ENCODE data around the gene RALGAPA1.

Gene RALGAPA1

GRCh38 chr14:35535483-35536112 lies 273.5 kb downstream of the RALGAPA1 start:
- H3K27me3 ChIP-seq (ENCODE audit: control insufficient read depth in 1 of 2, insufficient read depth in 2 of 2, low read length in 2 of 2) = peaks cover 19 to 49% of the 10 kb centered on the region in 2 donors

GRCh38 chr14:35534873-35535482 lies 274.1 kb downstream of the RALGAPA1 start:
- Histone ChIP-seq H3K36me3 (ENCODE audit: control insufficient read depth in 2 of 2, insufficient read depth in 2 of 2, low read length in 2 of 2) (peaks cover 0 to 4% of the 10 kb centered on the region in 2 donors), H3K4me1 (ENCODE audit: control insufficient read depth, insufficient read depth, low read length) (peaks cover 18% of the 10 kb centered on the region), H3K9ac (ENCODE audit: low read length in 2 of 2) (no peak overlapping the region), H3K9me3 (ENCODE audit: control insufficient read depth in 2 of 2, low read length in 2 of 2) (no peaks in the 10 kb centered on the region), H3K4me3 (ENCODE audit: low read length in 2 of 2) (peak overlapping the region in 1 of 2 donors; percentile 47), H3K27ac (ENCODE audit: low read length) (no peak overlapping the region), H3K27me3 (ENCODE audit: control insufficient read depth in 1 of 2, insufficient read depth in 2 of 2, low read length in 2 of 2) (peaks cover 20 to 52% of the 10 kb centered on the region in 2 donors)

More at GRCh38 chr14:35535483-35536112, 273.5 kb downstream of the RALGAPA1 start:
- peak overlapping the region in 1 of 2 donors; percentile 47 for H3K4me3 ChIP-seq (ENCODE audit: low read length in 2 of 2)
- no peak overlapping the region for H3K27ac ChIP-seq (ENCODE audit: low read length)
- no peaks in the 10 kb centered on the region for H3K9me3 ChIP-seq (ENCODE audit: control insufficient read depth in 2 of 2, low read length in 2 of 2)
- H3K4me1 ChIP-seq (ENCODE audit: control insufficient read depth, insufficient read depth, low read length) = peaks cover 18% of the 10 kb centered on the region
- peaks cover 0 to 4% of the 10 kb centered on the region in 2 donors for H3K36me3 ChIP-seq (ENCODE audit: control insufficient read depth in 2 of 2, insufficient read depth in 2 of 2, low read length in 2 of 2)
- no peak overlapping the region for H3K9ac ChIP-seq (ENCODE audit: low read length in 2 of 2)

- Histone ChIP-seq H3K4me1 (ENCODE audit: control insufficient read depth, insufficient read depth, low read length) (peaks cover 18% of the 10 kb centered on the region), H3K9me3 (ENCODE audit: control insufficient read depth in 2 of 2, low read length in 2 of 2) (no peaks in the 10 kb centered on the region), H3K27ac (ENCODE audit: low read length) (no peak overlapping the region), H3K9ac (ENCODE audit: low read length in 2 of 2) (no peak overlapping the region), H3K36me3 (ENCODE audit: control insufficient read depth in 2 of 2, insufficient read depth in 2 of 2, low read length in 2 of 2) (no peaks in the 10 kb centered on the region), H3K4me3 (ENCODE audit: low read length in 2 of 2) (peak overlapping the region; percentile 48 to 64), H3K27me3 (ENCODE audit: control insufficient read depth in 1 of 2, insufficient read depth in 2 of 2, low read length in 2 of 2) (peaks cover 21 to 52% of the 10 kb centered on the region in 2 donors)
Measured at GRCh38 chr14:35534208-35534872, 274.8 kb downstream of the RALGAPA1 start.

GRCh38 chr14:35533357-35534207 lies 275.5 kb downstream of the RALGAPA1 start, which contains the start of gene INSM2:
Gene INSM2, plus strand, starts transcription at chr14:35534164. Its CDS starts 89 bp downstream, at chr14:35534253.
- H3K4me3 ChIP-seq (ENCODE audit: low read length in 2 of 2) = peak within 1 kb of the TSS; percentile 48 to 64
- no peak within 1 kb of the TSS for H3K27ac ChIP-seq (ENCODE audit: low read length)
- H3K36me3 ChIP-seq (ENCODE audit: control insufficient read depth in 2 of 2, insufficient read depth in 2 of 2, low read length in 2 of 2) = no peaks in the 10 kb centered on the region
- peaks cover 18% of the 10 kb centered on the region for H3K4me1 ChIP-seq (ENCODE audit: control insufficient read depth, insufficient read depth, low read length)
- H3K9ac ChIP-seq (ENCODE audit: low read length in 2 of 2) = no peak within 1 kb of the TSS
- peaks cover 21 to 52% of the 10 kb centered on the region in 2 donors for H3K27me3 ChIP-seq (ENCODE audit: control insufficient read depth in 1 of 2, insufficient read depth in 2 of 2, low read length in 2 of 2)
- H3K9me3 ChIP-seq (ENCODE audit: control insufficient read depth in 2 of 2, low read length in 2 of 2) = no peaks in the 10 kb centered on the region

- Histone ChIP-seq H3K9ac (ENCODE audit: low read length in 2 of 2) (no peak overlapping the region), H3K27ac (ENCODE audit: low read length) (no peak overlapping the region), H3K36me3 (ENCODE audit: control insufficient read depth in 2 of 2, insufficient read depth in 2 of 2, low read length in 2 of 2) (no peaks in the 10 kb centered on the region), H3K4me3 (ENCODE audit: low read length in 2 of 2) (peak overlapping the region; percentile 48 to 64), H3K27me3 (ENCODE audit: control insufficient read depth in 1 of 2, insufficient read depth in 2 of 2, low read length in 2 of 2) (peaks cover 21 to 52% of the 10 kb centered on the region in 2 donors), H3K9me3 (ENCODE audit: control insufficient read depth in 2 of 2, low read length in 2 of 2) (no peaks in the 10 kb centered on the region), H3K4me1 (ENCODE audit: control insufficient read depth, insufficient read depth, low read length) (peaks cover 18% of the 10 kb centered on the region)
Measured at GRCh38 chr14:35532783-35533356, 276.2 kb downstream of the RALGAPA1 start.

GRCh38 chr14:35531960-35532747 lies 276.9 kb downstream of the RALGAPA1 start:
- Histone ChIP-seq H3K4me3 (ENCODE audit: low read length in 2 of 2) (no peak overlapping the region), H3K27me3 (ENCODE audit: control insufficient read depth in 1 of 2, insufficient read depth in 2 of 2, low read length in 2 of 2) (peaks cover 21 to 52% of the 10 kb centered on the region in 2 donors), H3K27ac (ENCODE audit: low read length) (no peak overlapping the region), H3K9ac (ENCODE audit: low read length in 2 of 2) (no peak overlapping the region), H3K36me3 (ENCODE audit: control insufficient read depth in 2 of 2, insufficient read depth in 2 of 2, low read length in 2 of 2) (no peaks in the 10 kb centered on the region), H3K4me1 (ENCODE audit: control insufficient read depth, insufficient read depth, low read length) (peaks cover 18% of the 10 kb centered on the region), H3K9me3 (ENCODE audit: control insufficient read depth in 2 of 2, low read length in 2 of 2) (no peaks in the 10 kb centered on the region)

GRCh38 chr14:35526962-35527361 lies 282.1 kb downstream of the RALGAPA1 start:
- Histone ChIP-seq H3K9ac (ENCODE audit: low read length in 2 of 2) (no peak overlapping the region), H3K4me1 (ENCODE audit: control insufficient read depth, insufficient read depth, low read length) (no peaks in the 10 kb centered on the region), H3K27ac (ENCODE audit: low read length) (no peak overlapping the region), H3K27me3 (ENCODE audit: control insufficient read depth in 1 of 2, insufficient read depth in 2 of 2, low read length in 2 of 2) (peaks cover 2 to 13% of the 10 kb centered on the region in 2 donors), H3K4me3 (ENCODE audit: low read length in 2 of 2) (no peak overlapping the region), H3K36me3 (ENCODE audit: control insufficient read depth in 2 of 2, insufficient read depth in 2 of 2, low read length in 2 of 2) (no peaks in the 10 kb centered on the region), H3K9me3 (ENCODE audit: control insufficient read depth in 2 of 2, low read length in 2 of 2) (no peaks in the 10 kb centered on the region)

GRCh38 chr14:35525695-35526094 lies 283.4 kb downstream of the RALGAPA1 start:
- Histone ChIP-seq H3K9ac (ENCODE audit: low read length in 2 of 2) (no peak overlapping the region), H3K27me3 (ENCODE audit: control insufficient read depth in 1 of 2, insufficient read depth in 2 of 2, low read length in 2 of 2) (peaks cover 2 to 4% of the 10 kb centered on the region in 2 donors), H3K27ac (ENCODE audit: low read length) (no peak overlapping the region), H3K36me3 (ENCODE audit: control insufficient read depth in 2 of 2, insufficient read depth in 2 of 2, low read length in 2 of 2) (no peaks in the 10 kb centered on the region), H3K4me3 (ENCODE audit: low read length in 2 of 2) (no peak overlapping the region), H3K4me1 (ENCODE audit: control insufficient read depth, insufficient read depth, low read length) (no peaks in the 10 kb centered on the region), H3K9me3 (ENCODE audit: control insufficient read depth in 2 of 2, low read length in 2 of 2) (no peaks in the 10 kb centered on the region)

- Histone ChIP-seq H3K36me3 (ENCODE audit: control insufficient read depth in 2 of 2, insufficient read depth in 2 of 2, low read length in 2 of 2) (no peaks in the 10 kb centered on the region), H3K9me3 (ENCODE audit: control insufficient read depth in 2 of 2, low read length in 2 of 2) (no peaks in the 10 kb centered on the region), H3K9ac (ENCODE audit: low read length in 2 of 2) (no peak overlapping the region), H3K4me1 (ENCODE audit: control insufficient read depth, insufficient read depth, low read length) (no peaks in the 10 kb centered on the region), H3K4me3 (ENCODE audit: low read length in 2 of 2) (no peak overlapping the region), H3K27me3 (ENCODE audit: control insufficient read depth in 1 of 2, insufficient read depth in 2 of 2, low read length in 2 of 2) (no peaks in the 10 kb centered on the region), H3K27ac (ENCODE audit: low read length) (no peak overlapping the region)
Measured at GRCh38 chr14:35519986-35520385, 289.1 kb downstream of the RALGAPA1 start.
